Upper lobe of left lung (tissue), 6 donors: ENCODE data around the gene RUNX1. TPM values are rescaled to one million over a fixed set of nuclear protein-coding genes. Genes with fewer than 3 reads are reported as not detected.
A peak's percentile ranks its signal among the peaks of the same experiment; 100 is the strongest.

ENCODE experiments used
- ATAC-seq, 2 donors: fragments of 200-7000 bp; cut with Tn5 transposase; one replicate each; pipeline ENCODE4 v1.9.1; 2022; ENCODE audit warnings: mild to moderate bottlenecking in 2 of 2, moderate library complexity in 2 of 2; ENCODE audit not compliant: low FRiP score in 2 of 2
- DNase-seq, 2 donors: peaks; one replicate each; pipeline ENCODE4 v3.0.0-alpha.2; 2019 to 2020
- H3K27ac ChIP-seq, 4 donors: fragments of 200-600 bp; sonication (generic); one replicate each; pipeline ENCODE4 v1.5.1; 2016 to 2019
- H3K27me3 ChIP-seq, 4 donors: fragments of 200-600 bp; sonication (generic); one replicate each; pipeline ENCODE4 v1.5.1; 2017 to 2019
- H3K36me3 ChIP-seq, 4 donors: fragments of 200-600 bp; sonication (generic); one replicate each; pipeline ENCODE4 v1.5.1; 2016 to 2019
- H3K4me1 ChIP-seq, 4 donors: fragments of 200-600 bp; sonication (generic); one replicate each; pipeline ENCODE4 v1.5.1; 2018 to 2019
- H3K4me3 ChIP-seq, 4 donors: fragments of 200-600 bp; sonication (generic); one replicate each; pipeline ENCODE4 v1.5.1; 2017 to 2019; ENCODE audit warnings: mild to moderate bottlenecking in 2 of 4, moderate library complexity in 1 of 4
- H3K9me3 ChIP-seq, 4 donors: fragments of 200-600 bp; sonication (generic); one replicate each; pipeline ENCODE4 v1.5.1; 2018 to 2019
- CTCF ChIP-seq, 6 experiments: fragments of 450-650 bp in 4 of 6; fragments of 200-600 bp in 2 of 6; sonication (generic) in 2 of 6; IDR thresholded peaks; one replicate each; pipeline ENCODE4 v1.5.1; 2016 to 2019; ENCODE audit warnings: antibody characterized with exemption in 6 of 6
- EP300 ChIP-seq, 4 donors: sonication (generic); formaldehyde crosslinking; IDR thresholded peaks; one replicate each; pipeline ENCODE4 v1.5.1; 2017; ENCODE audit warnings: antibody characterized with exemption in 4 of 4, control low read depth in 2 of 4
- POLR2A ChIP-seq, 4 donors: fragments of 450-650 bp; IDR thresholded peaks; one replicate each; pipeline ENCODE4 v1.5.1; 2016 to 2017; ENCODE audit warnings: antibody characterized with exemption in 4 of 4, mild to moderate bottlenecking in 2 of 4
- POLR2AphosphoS5 ChIP-seq, 2 donors: sonication (generic); formaldehyde crosslinking; IDR thresholded peaks; one replicate each; pipeline ENCODE4 v1.5.1; 2017; ENCODE audit warnings: antibody characterized with exemption in 2 of 2
- WGBS, 2 donors: methylation state at CpG; one replicate each; pipeline ENCODE4 v1.1.5; 2017 to 2018; 5-methylcytosine and 5-hydroxymethylcytosine counted together
- total RNA-seq, 6 donors: library from RNA; depleted of rRNA in 4 of 6; stranded (reverse); fragments of >200 nt in 4 of 6; gene quantifications; one replicate each; pipeline versions ENCODE4 v1.1.0 to v1.2.1, GENCODE V29; 2016 to 2021
- donor health status: DM: no; HTN: no; CAD: no; lungs with moderate emphysema.
- donor health status: DM: no; HTN: yes; CAD: no; lungs with severe emphysema.

RUNX1 gene
- total RNA-seq, 6 donors from 2014 or later: 62.2 to 252 (median 98.2) TPM

- ATAC-seq (no peak), DNase-seq (no peak)
- Histone ChIP-seq H3K4me3 (no peak overlapping the region), H3K27ac (peak overlapping the region; percentile 44 to 86 (median 68)), H3K4me1 (peaks cover 29 to 47% (median 34%) of the 10 kb centered on the region in 4 donors), H3K36me3 (no peaks in the 10 kb centered on the region), H3K9me3 (no peaks in the 10 kb centered on the region), H3K27me3 (no peaks in the 10 kb centered on the region)
- TF ChIP-seq EP300 (IDR thresholded peaks at IDR 0.05) (no peak), POLR2A (IDR thresholded peaks at IDR 0.05) (no peak), POLR2AphosphoS5 (IDR thresholded peaks at IDR 0.05) (no peak), CTCF (IDR thresholded peaks at IDR 0.05) (no peak)
- 67 to 79% methylated on average over 15 of the region's 15 CpGs for WGBS, 2 donors
Measured at GRCh38 chr21:35050348-35051286, 1.5 kb upstream of the RUNX1 start.

GRCh38 chr21:35048183-35048601 is 910 bp downstream of the RUNX1 start:
- peak; percentile 40 to 58 for DNase-seq

GRCh38 chr21:35046880-35047229 is 2.2 kb downstream of the RUNX1 start:
- peaks cover 27 to 46% (median 33%) of the 10 kb centered on the region in 4 donors for H3K4me1 ChIP-seq
- H3K9me3 ChIP-seq: no peaks in the 10 kb centered on the region
- DNase-seq: peak in 1 of 2 donors; percentile 55
- ATAC-seq: peak; percentile 12 to 51
- no peaks in the 10 kb centered on the region for H3K36me3 ChIP-seq
- peak overlapping the region; percentile 73 to 86 (median 84) for H3K27ac ChIP-seq
- H3K4me3 ChIP-seq: peak overlapping the region in 3 of 4 donors; percentile 32 to 43 (median 43)
- WGBS, 2 donors: 13 to 18% methylated on average over 3 to 8 of the region's 8 CpGs
- TF ChIP-seq POLR2A (IDR thresholded peaks at IDR 0.05) (no peak), CTCF (IDR thresholded peaks at IDR 0.05) (no peak), EP300 (IDR thresholded peaks at IDR 0.05) (no peak), POLR2AphosphoS5 (IDR thresholded peaks at IDR 0.05) (no peak)
- no peaks in the 10 kb centered on the region for H3K27me3 ChIP-seq

More at GRCh38 chr21:35048183-35048601, 910 bp downstream of the RUNX1 start:
- Histone ChIP-seq H3K4me1 (peaks cover 29 to 47% (median 34%) of the 10 kb centered on the region in 4 donors), H3K27me3 (no peaks in the 10 kb centered on the region), H3K27ac (peak overlapping the region; percentile 73 to 86 (median 84)), H3K9me3 (no peaks in the 10 kb centered on the region), H3K4me3 (peak overlapping the region in 3 of 4 donors; percentile 32 to 43 (median 43)), H3K36me3 (no peaks in the 10 kb centered on the region)
- WGBS, 2 donors: 33 to 89% methylated on average over 6 of the region's 6 CpGs
- ATAC-seq: peak; percentile 21 to 54
- TF ChIP-seq CTCF (IDR thresholded peaks at IDR 0.05) (no peak), POLR2AphosphoS5 (IDR thresholded peaks at IDR 0.05) (no peak), EP300 (IDR thresholded peaks at IDR 0.05) (no peak), POLR2A (IDR thresholded peaks at IDR 0.05) (no peak)

GRCh38 chr21:35046263-35046624 is 2.9 kb downstream of the RUNX1 start:
- Histone ChIP-seq H3K4me3 (peak overlapping the region in 2 of 4 donors; percentile 32 to 43), H3K27ac (peak overlapping the region; percentile 73 to 86 (median 84)), H3K4me1 (peaks cover 23 to 40% (median 27%) of the 10 kb centered on the region in 4 donors), H3K27me3 (no peaks in the 10 kb centered on the region), H3K9me3 (no peaks in the 10 kb centered on the region), H3K36me3 (no peaks in the 10 kb centered on the region)
- ATAC-seq: no peak
- 55 to 74% methylated on average over 6 of the region's 6 CpGs for WGBS, 2 donors
- DNase-seq: no peak
- no peak for TF ChIP-seq EP300 (IDR thresholded peaks at IDR 0.05)
- TF ChIP-seq POLR2AphosphoS5 (IDR thresholded peaks at IDR 0.05): no peak
- TF ChIP-seq POLR2A (IDR thresholded peaks at IDR 0.05): no peak
- no peak for TF ChIP-seq CTCF (IDR thresholded peaks at IDR 0.05)
